CD14-positive monocyte (primary cell): ENCODE data around the gene PRR13. TPM values are rescaled to one million over a fixed set of nuclear protein-coding genes. Genes with fewer than 3 reads are reported as not detected.
A peak's percentile ranks its signal among the peaks of the same experiment; 100 is the strongest.

ENCODE experiments used
- DNase-seq, 3 donors: peaks; one replicate each; pipeline ENCODE4 v3.0.0-alpha.2; 2011 to 2022
- H2AFZ ChIP-seq: 2 replicates; pipeline ENCODE4 v1.6.0; 2012; ENCODE audit warnings: mild to moderate bottlenecking, low read depth, low read length, inconsistent platforms; ENCODE audit not compliant: insufficient read depth, poor library complexity, severe bottlenecking
- H3K27ac ChIP-seq, 2 donors: 1 replicate in 1 of 2; 2 replicates in 1 of 2; pipeline ENCODE4 v1.5.1; 2012 to 2013; ENCODE audit warnings: low read length in 2 of 2, control low read depth in 1 of 2, inconsistent platforms in 1 of 2, low read depth in 1 of 2, mild to moderate bottlenecking in 1 of 2
- H3K27me3 ChIP-seq, 2 donors: one replicate each; pipeline versions ENCODE4 v1.6.0 to v1.6.1; 2011 to 2013; ENCODE audit warnings: low read length in 2 of 2; ENCODE audit not compliant: control insufficient read depth in 2 of 2, insufficient read depth in 2 of 2
- H3K36me3 ChIP-seq, 2 donors: replicated peaks in 1 of 2; 1 replicate in 1 of 2; 2 replicates in 1 of 2; pipeline versions ENCODE4 v1.5.1 to v1.6.1; 2012 to 2013; ENCODE audit warnings: low read length in 2 of 2, control low read depth in 1 of 2, inconsistent platforms in 1 of 2, mild to moderate bottlenecking in 1 of 2; ENCODE audit not compliant: insufficient read depth in 2 of 2, control insufficient read depth in 1 of 2
- H3K4me1 ChIP-seq, 2 donors: 1 replicate in 1 of 2; 2 replicates in 1 of 2; pipeline versions ENCODE4 v1.5.1 to v1.6.1; 2012 to 2013; ENCODE audit warnings: low read length in 2 of 2, control low read depth in 1 of 2, inconsistent platforms in 1 of 2, mild to moderate bottlenecking in 1 of 2, moderate library complexity in 1 of 2; ENCODE audit not compliant: insufficient read depth in 2 of 2, control insufficient read depth in 1 of 2
- H3K4me2 ChIP-seq: replicated peaks from 2 replicates; pipeline ENCODE3; 2012; ENCODE audit warnings: low read length, moderate library complexity, mild to moderate bottlenecking; ENCODE audit not compliant: poor library complexity, severe bottlenecking; ENCODE audit errors: extremely low read depth
- H3K4me3 ChIP-seq, 3 experiments: fragments of 200-600 bp in 1 of 3; sonication (generic) in 1 of 3; replicated peaks in 1 of 3; 1 replicate in 2 of 3; 2 replicates in 1 of 3; pipeline ENCODE4 v1.5.1; 2011 to 2013; ENCODE audit warnings: low read length in 3 of 3, mild to moderate bottlenecking in 3 of 3, control low read depth in 2 of 3, low read depth in 2 of 3, inconsistent platforms in 1 of 3, moderate library complexity in 1 of 3
- H3K79me2 ChIP-seq: 2 replicates; pipeline ENCODE4 v1.6.0; 2012; ENCODE audit warnings: mild to moderate bottlenecking, control low read depth, inconsistent platforms, low read length, moderate library complexity; ENCODE audit not compliant: insufficient read depth
- H3K9ac ChIP-seq: 2 replicates; pipeline ENCODE4 v1.6.0; 2017; ENCODE audit warnings: low read length, mild to moderate bottlenecking; ENCODE audit not compliant: insufficient read depth, poor library complexity, severe bottlenecking
- H3K9me3 ChIP-seq, 2 donors: replicated peaks in 1 of 2; 1 replicate in 1 of 2; 2 replicates in 1 of 2; pipeline versions ENCODE4 v1.5.1 to v1.6.1; 2012 to 2013; ENCODE audit warnings: low read length in 2 of 2, control low read depth in 1 of 2; ENCODE audit not compliant: control insufficient read depth in 1 of 2, insufficient read depth in 1 of 2
- H4K20me1 ChIP-seq: 2 replicates; pipeline ENCODE4 v1.6.0; 2012; ENCODE audit warnings: mild to moderate bottlenecking, low read length, control low read depth, moderate library complexity; ENCODE audit not compliant: insufficient read depth
- H3K27ac Mint-ChIP-seq, 7 donors: one replicate each; pipeline ENCODE4 v1.8.0; 2020; ENCODE audit warnings: mild to moderate bottlenecking in 7 of 7, mixed read lengths in 7 of 7, moderate library complexity in 6 of 7, inconsistent platforms in 2 of 7
- H3K27me3 Mint-ChIP-seq, 3 donors: one replicate each; pipeline ENCODE4 v1.8.0; 2021 to 2022; ENCODE audit warnings: low read depth in 3 of 3, mild to moderate bottlenecking in 3 of 3, mixed read lengths in 3 of 3, moderate library complexity in 3 of 3, inconsistent platforms in 1 of 3
- H3K36me3 Mint-ChIP-seq, 2 donors: one replicate each; pipeline ENCODE4 v1.8.0; 2020; ENCODE audit warnings: mixed read lengths in 2 of 2, inconsistent platforms in 1 of 2, mild to moderate bottlenecking in 1 of 2
- H3K4me1 Mint-ChIP-seq: one replicate; pipeline ENCODE4 v1.8.0; 2020; ENCODE audit warnings: mild to moderate bottlenecking, mixed read lengths
- H3K4me3 Mint-ChIP-seq, 2 donors: one replicate each; pipeline ENCODE4 v1.8.0; 2020; ENCODE audit warnings: mild to moderate bottlenecking in 2 of 2, mixed read lengths in 2 of 2, moderate library complexity in 1 of 2
- H3K9me3 Mint-ChIP-seq, 7 donors: one replicate each; pipeline ENCODE4 v1.8.0; 2020 to 2022; ENCODE audit warnings: mixed read lengths in 7 of 7, mild to moderate bottlenecking in 6 of 7, moderate library complexity in 6 of 7, inconsistent platforms in 2 of 7
- WGBS: methylation state at CpG from one replicate; pipeline ENCODE4 v1.1.5; 2013; ENCODE audit warnings: missing lambda C conversion rate; ENCODE audit not compliant: insufficient coverage; 5-methylcytosine and 5-hydroxymethylcytosine counted together
- intact Hi-C, 2 donors: fragments of 100-400 bp; cut with micrococcal nuclease; formaldehyde crosslinking; loops; one replicate each; pipeline versions ENCODE4 v1.15.0 to v1.15.1; 2023
- polyA plus RNA-seq, 3 donors: library from polyadenylated mRNA; depleted of rRNA in 1 of 3; unstranded in 2 of 3; stranded (reverse) in 1 of 3; fragments of 300-500 nt in 2 of 3; fragments of >200 nt in 1 of 3; fragmentation: Illumina TruSeq in 2 of 3; gene quantifications; 1 replicate in 2 of 3; 2 replicates in 1 of 3; pipeline ENCODE4 v1.2.3, GENCODE V29; 2012 to 2021
- TF ChIP-seq, protein P1 (sequence below): fragments of 200-600 bp; IDR thresholded peaks from one replicate; pipeline ENCODE4 v1.8.0; 2022; ENCODE audit warnings: antibody characterized with exemption, mild to moderate bottlenecking

PRR13 gene
- polyA plus RNA-seq, 3 donors, result 172 to 670 (median 591) TPM

DNA sequence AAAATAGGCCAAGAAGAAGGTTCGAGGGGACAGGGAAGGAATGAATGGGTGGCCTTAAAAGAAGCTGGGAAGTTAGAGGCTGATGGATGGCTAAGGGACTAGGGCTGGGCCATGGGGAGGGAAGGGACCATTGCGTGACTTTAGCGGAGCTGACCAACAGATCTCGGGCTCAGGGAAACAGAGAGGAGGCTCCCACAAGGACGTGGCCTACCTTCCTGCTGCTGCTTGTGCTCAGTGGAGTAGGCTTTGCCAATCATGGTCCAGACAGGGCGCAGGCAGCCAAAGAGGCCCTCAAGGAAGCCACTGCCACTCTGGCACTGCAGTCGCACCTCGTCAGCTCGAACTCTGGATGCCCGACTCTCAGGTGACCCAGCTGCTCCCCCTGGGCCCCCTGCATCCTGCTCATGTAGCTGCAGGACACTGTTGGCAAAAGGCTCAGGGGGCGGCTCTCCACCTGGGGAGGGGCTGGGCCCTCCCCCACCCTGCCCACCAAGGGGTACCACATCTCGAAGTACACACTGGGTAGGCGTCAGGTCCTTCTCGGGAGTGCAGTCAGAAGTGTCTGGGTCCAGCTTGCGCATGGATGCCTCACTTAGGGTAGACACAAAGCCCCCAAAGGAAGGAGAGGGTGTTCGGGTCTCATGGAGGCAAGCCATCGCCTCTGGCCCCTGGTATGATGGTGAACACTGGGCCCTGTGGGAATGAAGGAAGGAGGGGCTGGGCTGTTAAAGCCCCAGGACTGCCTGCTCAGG lies 45.4 kb downstream of the PRR13 start:
- no peaks in the 10 kb centered on the region for H3K79me2 ChIP-seq
- peaks cover 24 to 31% of the 10 kb centered on the region in 2 donors for H3K36me3 Mint-ChIP-seq
- peaks cover 35 to 62% of the 10 kb centered on the region in 2 donors for H3K36me3 ChIP-seq
- DNase-seq, result no peak
- intact Hi-C loops, result no loop called here
- H3K4me1 Mint-ChIP-seq, result peaks cover 2% of the 10 kb centered on the region
- no peak overlapping the region for H3K9ac ChIP-seq
- H2AFZ ChIP-seq, result no peak overlapping the region
- H3K4me3 ChIP-seq, result no peak overlapping the region
- H3K9me3 ChIP-seq, result no peaks in the 10 kb centered on the region
- H3K27ac Mint-ChIP-seq, result peak overlapping the region in 2 of 7 donors; percentile 62 to 63
- H3K27me3 Mint-ChIP-seq, result peaks cover 0 to 2% (median 1%) of the 10 kb centered on the region in 3 donors
- TF ChIP-seq, protein P1, sequence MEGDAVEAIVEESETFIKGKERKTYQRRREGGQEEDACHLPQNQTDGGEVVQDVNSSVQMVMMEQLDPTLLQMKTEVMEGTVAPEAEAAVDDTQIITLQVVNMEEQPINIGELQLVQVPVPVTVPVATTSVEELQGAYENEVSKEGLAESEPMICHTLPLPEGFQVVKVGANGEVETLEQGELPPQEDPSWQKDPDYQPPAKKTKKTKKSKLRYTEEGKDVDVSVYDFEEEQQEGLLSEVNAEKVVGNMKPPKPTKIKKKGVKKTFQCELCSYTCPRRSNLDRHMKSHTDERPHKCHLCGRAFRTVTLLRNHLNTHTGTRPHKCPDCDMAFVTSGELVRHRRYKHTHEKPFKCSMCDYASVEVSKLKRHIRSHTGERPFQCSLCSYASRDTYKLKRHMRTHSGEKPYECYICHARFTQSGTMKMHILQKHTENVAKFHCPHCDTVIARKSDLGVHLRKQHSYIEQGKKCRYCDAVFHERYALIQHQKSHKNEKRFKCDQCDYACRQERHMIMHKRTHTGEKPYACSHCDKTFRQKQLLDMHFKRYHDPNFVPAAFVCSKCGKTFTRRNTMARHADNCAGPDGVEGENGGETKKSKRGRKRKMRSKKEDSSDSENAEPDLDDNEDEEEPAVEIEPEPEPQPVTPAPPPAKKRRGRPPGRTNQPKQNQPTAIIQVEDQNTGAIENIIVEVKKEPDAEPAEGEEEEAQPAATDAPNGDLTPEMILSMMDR, result no peak
- no peak overlapping the region for H3K27ac ChIP-seq
- H3K4me2 ChIP-seq, result no peak overlapping the region
- no peak overlapping the region for H3K4me3 Mint-ChIP-seq
- WGBS, result 90% methylated on average over 17 of the region's 17 CpGs
- no peaks in the 10 kb centered on the region for H3K27me3 ChIP-seq
- peaks cover 0 to 1% (median 0%) of the 10 kb centered on the region in 7 donors for H3K9me3 Mint-ChIP-seq
- H4K20me1 ChIP-seq, result peaks cover 48% of the 10 kb centered on the region
- H3K4me1 ChIP-seq, result no peaks in the 10 kb centered on the region

DNA sequence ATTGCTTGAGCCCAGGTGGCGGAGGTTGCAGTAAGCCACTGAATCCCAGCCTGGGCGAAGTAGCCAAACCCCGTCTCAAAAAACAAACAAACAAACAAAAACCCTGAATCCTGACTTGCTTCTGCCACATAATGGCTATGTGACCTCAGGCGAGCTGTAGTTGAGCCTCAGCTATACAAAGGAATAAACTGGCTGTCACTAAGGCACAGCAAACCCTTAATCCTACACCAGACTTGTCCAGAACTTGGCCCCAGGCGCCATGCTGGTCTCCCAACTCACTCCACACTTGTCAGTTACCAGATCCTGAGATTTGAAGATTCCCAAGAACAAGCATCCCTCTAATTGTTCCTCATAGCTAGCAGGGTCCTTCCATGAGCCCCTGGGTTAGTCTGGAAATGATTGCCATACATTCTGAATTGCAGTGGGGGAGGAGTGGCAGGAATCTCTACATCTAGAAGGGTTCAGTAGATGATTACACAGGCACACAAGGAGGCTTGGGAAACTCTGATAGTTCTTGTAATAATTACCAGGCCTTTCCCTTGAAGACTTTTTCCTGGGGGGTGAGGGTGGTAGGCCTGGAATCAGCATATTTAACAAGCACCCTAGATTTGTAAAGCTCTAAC lies 47.8 kb downstream of the PRR13 start:
- Histone ChIP-seq H3K27ac (no peak overlapping the region), H3K4me2 (no peak overlapping the region), H3K4me3 (no peak overlapping the region), H4K20me1 (peaks cover 24% of the 10 kb centered on the region), H3K79me2 (no peaks in the 10 kb centered on the region), H2AFZ (no peak overlapping the region), H3K36me3 (peaks cover 18 to 37% of the 10 kb centered on the region in 2 donors), H3K9me3 (no peaks in the 10 kb centered on the region), H3K9ac (no peak overlapping the region), H3K27me3 (no peaks in the 10 kb centered on the region), H3K4me1 (peaks cover 19 to 20% of the 10 kb centered on the region in 2 donors)
- peak overlapping the region in 2 of 7 donors; percentile 21 to 53 for H3K27ac Mint-ChIP-seq
- H3K4me1 Mint-ChIP-seq, result peaks cover 18% of the 10 kb centered on the region
- DNase-seq, result no peak
- peaks cover 0 to 3% (median 2%) of the 10 kb centered on the region in 3 donors for H3K27me3 Mint-ChIP-seq
- TF ChIP-seq, protein P1, result no peak
- H3K36me3 Mint-ChIP-seq, result peaks cover 15 to 21% of the 10 kb centered on the region in 2 donors
- H3K9me3 Mint-ChIP-seq, result peaks cover 0 to 1% (median 0%) of the 10 kb centered on the region in 7 donors
- no peak overlapping the region for H3K4me3 Mint-ChIP-seq
- intact Hi-C loops, result no loop called here
- 95% methylated on average over 4 of the region's 5 CpGs for WGBS
